Measurements from ENCODE around the gene TFAP2A. TPM values are rescaled to one million over a fixed set of nuclear protein-coding genes. Genes with fewer than 3 reads are reported as not detected.

TFAP2A gene
- total RNA-seq, 1 donor from 2014 or later: 0.39 TPM

DNA sequence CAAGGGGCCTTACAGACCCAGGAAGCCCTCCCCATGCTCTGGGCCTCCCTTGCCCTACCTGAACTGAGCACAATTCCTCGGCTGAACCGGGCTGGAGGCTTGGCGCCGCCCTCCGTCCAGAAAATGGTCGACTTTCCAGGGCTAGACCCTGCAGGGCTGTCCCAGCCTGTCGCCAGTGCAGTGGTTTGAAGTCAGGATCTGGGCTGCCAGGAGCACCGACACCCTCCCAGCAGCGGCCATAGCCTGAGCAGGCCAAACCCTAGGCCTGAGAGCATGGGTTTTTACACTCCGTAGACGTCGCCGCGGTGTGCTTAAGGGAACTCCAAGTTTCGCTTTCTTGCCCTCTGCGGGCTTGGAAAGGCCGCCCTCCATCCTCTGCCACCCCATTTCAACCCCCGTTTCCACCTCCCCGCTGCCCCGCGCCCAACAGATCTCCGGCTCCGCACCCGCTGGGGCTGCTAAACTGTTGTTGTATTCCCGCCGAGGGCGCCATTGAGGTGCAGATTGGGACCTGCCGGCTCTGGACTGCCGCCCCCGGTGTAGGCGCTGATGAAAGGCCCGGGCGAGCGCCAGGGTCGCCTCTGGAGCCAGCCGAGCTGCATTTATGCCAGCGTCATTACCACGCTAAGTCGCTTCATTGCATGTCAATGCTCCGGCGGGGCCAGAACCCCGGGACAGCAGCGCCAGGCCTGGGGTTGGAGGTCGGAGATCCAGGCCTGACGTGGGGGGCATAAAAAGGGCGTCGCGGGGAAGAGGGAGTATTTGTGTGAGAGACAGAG lies 2.2 kb upstream of the TFAP2A start:
- no peaks in the 10 kb centered on the region for H3K79me2 ChIP-seq (ENCODE audit: low read depth)
- H3K4me1 ChIP-seq: peaks cover 52% of the 10 kb centered on the region
- TF ChIP-seq EZH2phosphoT487 (IDR thresholded peaks at IDR 0.05) (peak; percentile 93), EZH2 (IDR thresholded peaks at IDR 0.05) (peak; percentile 89)
- TF ChIP-seq, protein P1, sequence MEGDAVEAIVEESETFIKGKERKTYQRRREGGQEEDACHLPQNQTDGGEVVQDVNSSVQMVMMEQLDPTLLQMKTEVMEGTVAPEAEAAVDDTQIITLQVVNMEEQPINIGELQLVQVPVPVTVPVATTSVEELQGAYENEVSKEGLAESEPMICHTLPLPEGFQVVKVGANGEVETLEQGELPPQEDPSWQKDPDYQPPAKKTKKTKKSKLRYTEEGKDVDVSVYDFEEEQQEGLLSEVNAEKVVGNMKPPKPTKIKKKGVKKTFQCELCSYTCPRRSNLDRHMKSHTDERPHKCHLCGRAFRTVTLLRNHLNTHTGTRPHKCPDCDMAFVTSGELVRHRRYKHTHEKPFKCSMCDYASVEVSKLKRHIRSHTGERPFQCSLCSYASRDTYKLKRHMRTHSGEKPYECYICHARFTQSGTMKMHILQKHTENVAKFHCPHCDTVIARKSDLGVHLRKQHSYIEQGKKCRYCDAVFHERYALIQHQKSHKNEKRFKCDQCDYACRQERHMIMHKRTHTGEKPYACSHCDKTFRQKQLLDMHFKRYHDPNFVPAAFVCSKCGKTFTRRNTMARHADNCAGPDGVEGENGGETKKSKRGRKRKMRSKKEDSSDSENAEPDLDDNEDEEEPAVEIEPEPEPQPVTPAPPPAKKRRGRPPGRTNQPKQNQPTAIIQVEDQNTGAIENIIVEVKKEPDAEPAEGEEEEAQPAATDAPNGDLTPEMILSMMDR (IDR thresholded peaks at IDR 0.05): no peak
- Mint-ChIP-seq H3K27me3 (ENCODE audit: insufficient read depth, low read depth) (peaks cover 88% of the 10 kb centered on the region), H3K4me1 (peaks cover 56% of the 10 kb centered on the region), H3K27ac (no peak overlapping the region), H3K36me3 (no peaks in the 10 kb centered on the region), H3K9me3 (no peaks in the 10 kb centered on the region), H3K4me3 (peak overlapping the region; percentile 82)
- H4K20me1 ChIP-seq (ENCODE audit: low read depth): peaks cover 83% of the 10 kb centered on the region
- H3F3A ChIP-seq (ENCODE audit: low read depth): peaks cover 51% of the 10 kb centered on the region
- peak overlapping the region; percentile 91 for H3K4me2 ChIP-seq
- H3K9ac ChIP-seq: no peak overlapping the region
- no peaks in the 10 kb centered on the region for H3K9me3 ChIP-seq (ENCODE audit: low read depth)
- no peaks in the 10 kb centered on the region for H3K36me3 ChIP-seq
- no peak overlapping the region for H3K27ac ChIP-seq
- H3K4me3 ChIP-seq: peak overlapping the region; percentile 43
- H2AFZ ChIP-seq (replicated peaks): peak overlapping the region; percentile 78
- H3K27me3 ChIP-seq: peaks cover 100% of the 10 kb centered on the region
- peak; percentile 75 for DNase-seq (ENCODE audit: low spot score)

DNA sequence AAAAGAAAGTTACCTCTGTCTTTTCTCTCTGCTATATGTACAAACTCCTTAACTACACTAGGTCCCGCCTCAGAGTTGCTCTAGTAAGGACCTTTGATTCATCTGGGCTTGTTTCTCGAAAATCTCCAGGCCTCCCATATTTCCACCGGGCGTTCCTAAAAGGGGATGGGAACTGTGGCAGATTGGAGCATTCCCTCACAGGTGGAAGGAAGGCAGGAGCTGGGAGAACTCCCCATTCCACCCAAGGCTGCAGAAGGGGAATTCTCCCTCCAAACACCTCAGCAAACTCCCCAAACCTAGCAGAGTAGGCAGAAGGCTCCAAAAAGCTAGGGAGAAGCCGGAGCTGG lies 1.6 kb upstream of the TFAP2A start:
- H3K36me3 Mint-ChIP-seq: no peaks in the 10 kb centered on the region
- H3K9me3 Mint-ChIP-seq: no peaks in the 10 kb centered on the region
- TF ChIP-seq EZH2phosphoT487 (IDR thresholded peaks at IDR 0.05) (no peak), EZH2 (IDR thresholded peaks at IDR 0.05) (no peak)
- TF ChIP-seq, protein P1 (IDR thresholded peaks at IDR 0.05): no peak
- H3K27ac Mint-ChIP-seq: no peak overlapping the region
- peaks cover 51% of the 10 kb centered on the region for H3F3A ChIP-seq (ENCODE audit: low read depth)
- H3K4me3 ChIP-seq: peak overlapping the region; percentile 43
- peaks cover 86% of the 10 kb centered on the region for H3K27me3 Mint-ChIP-seq (ENCODE audit: insufficient read depth, low read depth)
- H3K4me3 Mint-ChIP-seq: peak overlapping the region; percentile 66
- H3K9ac ChIP-seq: no peak overlapping the region
- H3K4me1 ChIP-seq: peaks cover 58% of the 10 kb centered on the region
- H3K27me3 ChIP-seq: peaks cover 100% of the 10 kb centered on the region
- no peak overlapping the region for H3K27ac ChIP-seq
- H2AFZ ChIP-seq (replicated peaks): peak overlapping the region; percentile 78
- H4K20me1 ChIP-seq (ENCODE audit: low read depth): peaks cover 81% of the 10 kb centered on the region
- H3K36me3 ChIP-seq: no peaks in the 10 kb centered on the region
- no peaks in the 10 kb centered on the region for H3K9me3 ChIP-seq (ENCODE audit: low read depth)
- H3K4me1 Mint-ChIP-seq: peaks cover 57% of the 10 kb centered on the region
- H3K79me2 ChIP-seq (ENCODE audit: low read depth): no peaks in the 10 kb centered on the region
- peak overlapping the region; percentile 91 for H3K4me2 ChIP-seq
- DNase-seq (ENCODE audit: low spot score): no peak

DNA sequence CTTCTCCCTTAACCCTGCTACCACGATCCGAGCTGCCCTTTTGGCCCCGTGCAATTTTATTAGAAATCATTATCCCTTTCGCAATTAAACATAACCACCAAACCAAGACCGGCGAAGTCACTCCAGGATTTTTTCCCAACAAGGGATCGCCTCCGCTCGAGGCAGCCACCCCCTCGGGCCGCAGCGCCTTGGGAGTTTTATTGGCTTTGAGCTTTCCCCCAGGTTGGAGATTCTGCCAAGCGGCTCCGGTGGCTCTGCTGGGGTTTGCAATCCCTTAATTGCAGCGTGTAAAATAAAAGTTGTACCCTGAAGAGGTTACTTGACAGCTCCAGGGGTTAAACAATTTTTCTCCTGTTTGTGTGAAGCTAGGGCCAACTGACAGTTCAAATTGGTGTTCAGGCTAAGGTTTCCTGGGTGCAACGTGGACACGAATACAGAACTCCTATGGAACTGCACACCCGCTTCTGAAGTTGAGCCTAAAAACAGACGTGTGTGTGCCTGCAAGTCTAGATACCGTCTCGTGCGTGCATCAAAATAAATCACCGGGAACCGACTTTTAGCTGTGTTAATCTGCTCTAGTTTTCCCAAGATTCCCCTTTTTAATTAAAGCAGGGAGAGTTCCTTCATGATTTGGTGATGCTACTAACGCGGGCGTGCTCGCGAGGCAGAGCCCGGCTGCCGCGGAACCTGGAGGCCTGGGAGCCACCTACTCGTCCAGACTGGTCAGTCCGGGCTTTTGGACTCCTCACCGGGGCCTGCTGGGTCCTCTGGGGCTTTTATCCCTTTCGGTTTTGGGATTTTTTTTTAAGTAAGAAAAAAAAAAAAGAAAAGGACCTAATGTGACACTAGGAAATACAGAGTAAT lies 975 bp upstream of the TFAP2A start:
- H2AFZ ChIP-seq (replicated peaks): no peak overlapping the region
- H3K9ac ChIP-seq: no peak overlapping the region
- peak overlapping the region; percentile 57 for H3K4me3 ChIP-seq
- no peak overlapping the region for H3K27ac ChIP-seq
- TF ChIP-seq EZH2 (IDR thresholded peaks at IDR 0.05): peak; percentile 70
- TF ChIP-seq, protein P1 (IDR thresholded peaks at IDR 0.05): no peak
- peak; percentile 13 for TF ChIP-seq EZH2phosphoT487 (IDR thresholded peaks at IDR 0.05)
- peak overlapping the region; percentile 82 for H3K4me3 Mint-ChIP-seq
- peaks cover 100% of the 10 kb centered on the region for H3K27me3 ChIP-seq
- peaks cover 86% of the 10 kb centered on the region for H3K27me3 Mint-ChIP-seq (ENCODE audit: insufficient read depth, low read depth)
- peaks cover 82% of the 10 kb centered on the region for H4K20me1 ChIP-seq (ENCODE audit: low read depth)
- no peaks in the 10 kb centered on the region for H3K36me3 ChIP-seq
- peaks cover 64% of the 10 kb centered on the region for H3K4me1 ChIP-seq
- no peak overlapping the region for H3K27ac Mint-ChIP-seq
- H3K79me2 ChIP-seq (ENCODE audit: low read depth): no peaks in the 10 kb centered on the region
- peaks cover 61% of the 10 kb centered on the region for H3K4me1 Mint-ChIP-seq
- no peaks in the 10 kb centered on the region for H3K9me3 ChIP-seq (ENCODE audit: low read depth)
- no peak for DNase-seq (ENCODE audit: low spot score)
- no peaks in the 10 kb centered on the region for H3K9me3 Mint-ChIP-seq
- H3K36me3 Mint-ChIP-seq: no peaks in the 10 kb centered on the region
- H3F3A ChIP-seq (ENCODE audit: low read depth): peaks cover 51% of the 10 kb centered on the region
- peak overlapping the region; percentile 91 for H3K4me2 ChIP-seq

All from neural progenitor cell (in vitro differentiated cells).